GM12864 (cell line): Measurements from ENCODE around the gene RAB28.

ENCODE experiments used
- DNase-seq: peaks from one replicate; pipeline ENCODE4 v3.0.0-alpha.2; 2011; ENCODE audit warnings: low read depth
- H3K4me3 ChIP-seq: 2 replicates; pipeline ENCODE4 v1.5.1; 2011; ENCODE audit warnings: mild to moderate bottlenecking, low read depth, low read length, control low read depth
- CTCF ChIP-seq: IDR thresholded peaks from 2 replicates; pipeline ENCODE4 v1.5.1; 2011; ENCODE audit warnings: low read depth, mild to moderate bottlenecking, moderate library complexity, low read length, control low read depth, inconsistent platforms; ENCODE audit errors: missing control alignments

RAB28 gene

GRCh38 chr4:13325744-13326143 lies 158.4 kb downstream of the RAB28 start:
- no peak for DNase-seq
- no peak overlapping the region for H3K4me3 ChIP-seq
- TF ChIP-seq CTCF: no peak

- H3K4me3 ChIP-seq: no peak overlapping the region
- TF ChIP-seq CTCF: no peak
- DNase-seq: no peak
Measured at GRCh38 chr4:13323921-13324320, 160.2 kb downstream of the RAB28 start.

DNA sequence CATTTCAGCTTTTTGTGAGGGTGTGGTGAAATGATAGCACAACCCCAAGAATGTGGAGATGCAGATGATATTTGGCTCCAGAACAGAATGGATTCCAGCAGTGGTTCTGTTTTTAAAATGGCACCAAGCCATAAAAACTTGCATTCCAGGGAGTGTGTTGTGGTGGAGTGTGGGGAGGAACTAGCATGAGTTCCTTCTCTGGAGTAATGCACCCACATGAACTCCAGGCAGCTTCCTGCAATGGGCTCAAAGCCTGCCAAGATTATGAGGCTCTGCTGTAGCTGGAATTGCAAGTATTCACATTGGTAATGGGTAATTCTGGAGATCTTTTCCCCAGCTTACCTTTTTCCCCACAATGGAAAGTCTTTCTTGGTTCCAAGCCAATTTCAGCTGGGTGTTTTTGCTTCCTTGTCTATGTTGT lies 161.4 kb downstream of the RAB28 start:
- TF ChIP-seq CTCF: no peak
- no peak for DNase-seq
- H3K4me3 ChIP-seq: no peak overlapping the region
